ENCODE results near the gene CLCNKB.

CLCNKB gene

DNA sequence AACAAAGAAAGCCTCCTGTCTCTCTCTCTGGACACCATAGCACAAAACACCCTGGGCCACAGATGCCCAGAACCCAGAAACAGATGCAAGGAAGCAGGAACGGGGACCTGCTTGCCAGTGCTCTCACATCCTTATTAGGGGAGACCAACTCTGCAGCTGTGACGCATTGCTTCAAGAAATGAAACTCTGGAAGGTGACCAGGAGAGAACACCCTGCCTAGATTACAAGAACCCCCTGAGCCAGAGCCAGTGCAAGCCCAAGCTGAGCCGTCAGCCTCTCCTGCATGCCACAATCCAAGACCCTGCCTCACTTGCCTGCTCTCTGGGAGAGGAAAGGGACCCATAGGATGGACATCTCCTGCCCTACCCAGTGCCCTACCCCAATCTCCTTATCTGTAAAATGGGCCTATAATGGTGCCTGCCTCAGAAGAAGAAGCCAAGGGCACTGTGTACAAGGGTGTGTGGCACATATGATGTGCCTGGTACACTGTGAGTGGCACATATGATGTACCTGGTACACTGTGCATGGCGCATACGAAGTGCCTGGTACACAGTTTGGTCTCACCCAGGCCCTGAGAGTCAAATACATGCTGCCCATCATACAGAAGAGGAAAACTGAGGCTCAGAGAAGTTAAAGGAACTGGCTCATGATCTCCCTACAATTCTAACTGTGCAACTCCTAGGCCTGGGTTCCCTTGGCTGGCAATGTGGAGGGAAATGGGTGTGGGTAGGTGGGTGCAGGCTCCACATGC, 46.7 kb downstream of the CLCNKB start:
- no peak for DNase-seq (ENCODE audit: low read depth)
- TF ChIP-seq, protein P1, sequence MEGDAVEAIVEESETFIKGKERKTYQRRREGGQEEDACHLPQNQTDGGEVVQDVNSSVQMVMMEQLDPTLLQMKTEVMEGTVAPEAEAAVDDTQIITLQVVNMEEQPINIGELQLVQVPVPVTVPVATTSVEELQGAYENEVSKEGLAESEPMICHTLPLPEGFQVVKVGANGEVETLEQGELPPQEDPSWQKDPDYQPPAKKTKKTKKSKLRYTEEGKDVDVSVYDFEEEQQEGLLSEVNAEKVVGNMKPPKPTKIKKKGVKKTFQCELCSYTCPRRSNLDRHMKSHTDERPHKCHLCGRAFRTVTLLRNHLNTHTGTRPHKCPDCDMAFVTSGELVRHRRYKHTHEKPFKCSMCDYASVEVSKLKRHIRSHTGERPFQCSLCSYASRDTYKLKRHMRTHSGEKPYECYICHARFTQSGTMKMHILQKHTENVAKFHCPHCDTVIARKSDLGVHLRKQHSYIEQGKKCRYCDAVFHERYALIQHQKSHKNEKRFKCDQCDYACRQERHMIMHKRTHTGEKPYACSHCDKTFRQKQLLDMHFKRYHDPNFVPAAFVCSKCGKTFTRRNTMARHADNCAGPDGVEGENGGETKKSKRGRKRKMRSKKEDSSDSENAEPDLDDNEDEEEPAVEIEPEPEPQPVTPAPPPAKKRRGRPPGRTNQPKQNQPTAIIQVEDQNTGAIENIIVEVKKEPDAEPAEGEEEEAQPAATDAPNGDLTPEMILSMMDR (IDR thresholded peaks at IDR 0.05; ENCODE audit: low read length, missing control alignments): no peak
- no peak overlapping the region for H3K4me3 ChIP-seq (replicated peaks; ENCODE audit: low read depth, low read length)

GRCh38 chr1:16091296-16091695, 47.7 kb downstream of the CLCNKB start:
- no peak overlapping the region for H3K4me3 ChIP-seq (replicated peaks; ENCODE audit: low read depth, low read length)
- TF ChIP-seq, protein P1 (IDR thresholded peaks at IDR 0.05; ENCODE audit: low read length, missing control alignments): no peak
- no peak for DNase-seq (ENCODE audit: low read depth)

- TF ChIP-seq, protein P1 (IDR thresholded peaks at IDR 0.05; ENCODE audit: low read length, missing control alignments): no peak
- no peak for DNase-seq (ENCODE audit: low read depth)
- H3K4me3 ChIP-seq (replicated peaks; ENCODE audit: low read depth, low read length): no peak overlapping the region
These were observed 48.7 kb downstream of the CLCNKB start for GRCh38 chr1:16092097-16092922.

DNA sequence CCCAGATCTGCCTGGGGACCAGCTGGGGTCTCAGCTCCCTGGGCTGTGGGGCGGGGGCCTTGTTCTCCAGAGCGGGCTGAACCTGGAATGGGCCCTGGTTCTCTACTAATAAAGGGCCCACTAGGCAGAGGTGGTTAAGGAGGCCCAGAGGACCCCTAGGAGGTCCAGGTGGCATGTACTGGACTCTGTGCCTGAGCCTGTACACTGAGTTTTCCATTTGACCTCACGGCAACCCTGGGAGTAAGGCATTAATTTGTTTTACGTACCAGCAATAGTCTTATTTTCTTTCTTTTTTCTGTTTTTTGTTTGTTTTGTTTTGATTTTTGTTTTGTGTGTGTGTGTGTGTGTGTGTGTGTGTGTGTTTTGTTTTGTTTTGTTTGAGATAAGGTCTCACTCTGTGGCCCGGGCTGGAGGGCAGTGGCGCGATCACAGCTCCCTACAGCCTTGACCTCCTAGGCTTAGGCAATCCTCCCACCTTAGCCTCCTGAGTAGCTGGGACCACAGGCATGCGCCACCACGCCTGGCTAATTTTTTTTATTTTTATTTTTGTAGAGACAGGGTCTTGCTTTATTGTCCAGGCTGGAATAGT, 49.4 kb downstream of the CLCNKB start:
- DNase-seq (ENCODE audit: low read depth): no peak
- H3K4me3 ChIP-seq (replicated peaks; ENCODE audit: low read depth, low read length): no peak overlapping the region
- TF ChIP-seq, protein P1 (IDR thresholded peaks at IDR 0.05; ENCODE audit: low read length, missing control alignments): no peak

- no peak for DNase-seq (ENCODE audit: low read depth)
- TF ChIP-seq, protein P1 (IDR thresholded peaks at IDR 0.05; ENCODE audit: low read length, missing control alignments): no peak
- no peak overlapping the region for H3K4me3 ChIP-seq (replicated peaks; ENCODE audit: low read depth, low read length)
These were observed 50.0 kb downstream of the CLCNKB start for GRCh38 chr1:16093611-16094010.

GRCh38 chr1:16094453-16095158, 51.0 kb downstream of the CLCNKB start:
- TF ChIP-seq, protein P1 (IDR thresholded peaks at IDR 0.05; ENCODE audit: low read length, missing control alignments): no peak
- no peak for DNase-seq (ENCODE audit: low read depth)
- H3K4me3 ChIP-seq (replicated peaks; ENCODE audit: low read depth, low read length): no peak overlapping the region
